ENCODE data around the gene FRK. TPM values are rescaled to one million over a fixed set of nuclear protein-coding genes. Genes with fewer than 3 reads are reported as not detected.

Gene FRK
- total RNA-seq, 1 experiment from 2014 or later = 0.82 TPM

DNA sequence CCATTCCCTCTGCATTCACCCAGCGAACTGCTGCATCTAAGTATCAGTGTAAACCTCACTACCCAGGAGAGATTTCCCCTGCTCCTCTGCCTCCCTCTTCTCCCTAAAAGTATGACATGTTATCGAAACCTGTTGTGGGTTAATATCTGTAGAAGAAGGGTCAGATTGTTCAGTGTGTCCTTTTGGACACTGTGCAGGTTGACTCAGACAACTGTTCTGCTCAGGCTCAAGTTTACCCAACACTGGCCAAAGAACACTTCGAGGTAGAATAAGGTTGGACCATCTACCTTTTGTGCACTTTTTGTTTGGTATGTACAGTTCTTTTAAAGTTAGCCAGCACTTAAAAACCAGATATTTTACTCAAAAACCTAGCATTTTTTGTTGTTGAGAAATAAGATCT lies 44.6 kb upstream of the FRK start:
- DNase-seq (ENCODE audit: unreplicated experiment) = no peak
- Mint-ChIP-seq H3K4me1 (ENCODE audit: insufficient read depth, unreplicated experiment) (peaks cover 15% of the 10 kb centered on the region), H3K36me3 (ENCODE audit: insufficient read depth, unreplicated experiment) (peaks cover 14% of the 10 kb centered on the region), H3K4me3 (ENCODE audit: unreplicated experiment) (no peak overlapping the region), H3K9me3 (ENCODE audit: unreplicated experiment) (no peaks in the 10 kb centered on the region), H3K27ac (ENCODE audit: low read depth, unreplicated experiment) (no peak overlapping the region), H3K27me3 (ENCODE audit: insufficient read depth, unreplicated experiment) (no peaks in the 10 kb centered on the region)
- ChIA-PET POLR2A (interaction anchor here (2.2 kb wide), 1 partner anchor 44 kb away, joined by 6 read pairs; the partner anchor contains the start of gene FRK), CTCF (interaction anchor here (1.0 to 2.4 kb wide), 2 partner anchors 44 to 105 kb away, joined by 3 to 6 read pairs; partner anchors contain the start of gene FRK)
- BruUV-seq (replicated peaks) = no TSS peak
- intact Hi-C loops (cut with micrococcal nuclease) = no loop called here
- TF ChIP-seq, protein P1, sequence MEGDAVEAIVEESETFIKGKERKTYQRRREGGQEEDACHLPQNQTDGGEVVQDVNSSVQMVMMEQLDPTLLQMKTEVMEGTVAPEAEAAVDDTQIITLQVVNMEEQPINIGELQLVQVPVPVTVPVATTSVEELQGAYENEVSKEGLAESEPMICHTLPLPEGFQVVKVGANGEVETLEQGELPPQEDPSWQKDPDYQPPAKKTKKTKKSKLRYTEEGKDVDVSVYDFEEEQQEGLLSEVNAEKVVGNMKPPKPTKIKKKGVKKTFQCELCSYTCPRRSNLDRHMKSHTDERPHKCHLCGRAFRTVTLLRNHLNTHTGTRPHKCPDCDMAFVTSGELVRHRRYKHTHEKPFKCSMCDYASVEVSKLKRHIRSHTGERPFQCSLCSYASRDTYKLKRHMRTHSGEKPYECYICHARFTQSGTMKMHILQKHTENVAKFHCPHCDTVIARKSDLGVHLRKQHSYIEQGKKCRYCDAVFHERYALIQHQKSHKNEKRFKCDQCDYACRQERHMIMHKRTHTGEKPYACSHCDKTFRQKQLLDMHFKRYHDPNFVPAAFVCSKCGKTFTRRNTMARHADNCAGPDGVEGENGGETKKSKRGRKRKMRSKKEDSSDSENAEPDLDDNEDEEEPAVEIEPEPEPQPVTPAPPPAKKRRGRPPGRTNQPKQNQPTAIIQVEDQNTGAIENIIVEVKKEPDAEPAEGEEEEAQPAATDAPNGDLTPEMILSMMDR (IDR thresholded peaks at IDR 0.05; ENCODE audit: unreplicated experiment) = no peak

DNA sequence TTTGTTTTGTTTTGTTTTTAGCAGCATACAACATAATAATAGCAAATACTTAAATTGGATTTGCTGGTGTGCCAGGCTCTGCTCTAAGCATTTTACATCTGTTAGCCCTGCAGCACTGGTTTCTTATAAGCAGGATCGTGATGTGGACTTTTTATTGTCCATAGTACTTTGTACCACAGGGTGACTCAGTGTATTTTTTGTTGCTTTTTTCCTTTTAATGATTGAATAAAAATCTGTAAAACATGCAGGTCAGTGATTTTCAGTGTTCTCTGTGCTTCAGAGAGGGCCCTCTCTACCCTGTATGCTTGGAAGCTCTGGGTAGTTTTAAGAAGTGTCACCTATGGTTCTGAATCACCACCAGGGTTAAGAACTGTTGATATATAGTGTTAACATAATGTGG lies 43.9 kb upstream of the FRK start:
- H3K27ac Mint-ChIP-seq (ENCODE audit: low read depth, unreplicated experiment) = no peak overlapping the region
- BruUV-seq (replicated peaks) = no TSS peak
- H3K4me1 Mint-ChIP-seq (ENCODE audit: insufficient read depth, unreplicated experiment) = peaks cover 15% of the 10 kb centered on the region
- ChIA-PET CTCF (interaction anchor here (1.0 kb wide), 1 partner anchor 12 kb away, joined by 3 read pairs; no protein-coding TSS in a partner anchor), POLR2A (no interaction called here)
- H3K36me3 Mint-ChIP-seq (ENCODE audit: insufficient read depth, unreplicated experiment) = peaks cover 16% of the 10 kb centered on the region
- no peaks in the 10 kb centered on the region for H3K9me3 Mint-ChIP-seq (ENCODE audit: unreplicated experiment)
- H3K4me3 Mint-ChIP-seq (ENCODE audit: unreplicated experiment) = no peak overlapping the region
- TF ChIP-seq, protein P1 (IDR thresholded peaks at IDR 0.05; ENCODE audit: unreplicated experiment) = no peak
- no peaks in the 10 kb centered on the region for H3K27me3 Mint-ChIP-seq (ENCODE audit: insufficient read depth, unreplicated experiment)
- no peak for DNase-seq (ENCODE audit: unreplicated experiment)
- intact Hi-C loops (cut with micrococcal nuclease) = no loop called here

DNA sequence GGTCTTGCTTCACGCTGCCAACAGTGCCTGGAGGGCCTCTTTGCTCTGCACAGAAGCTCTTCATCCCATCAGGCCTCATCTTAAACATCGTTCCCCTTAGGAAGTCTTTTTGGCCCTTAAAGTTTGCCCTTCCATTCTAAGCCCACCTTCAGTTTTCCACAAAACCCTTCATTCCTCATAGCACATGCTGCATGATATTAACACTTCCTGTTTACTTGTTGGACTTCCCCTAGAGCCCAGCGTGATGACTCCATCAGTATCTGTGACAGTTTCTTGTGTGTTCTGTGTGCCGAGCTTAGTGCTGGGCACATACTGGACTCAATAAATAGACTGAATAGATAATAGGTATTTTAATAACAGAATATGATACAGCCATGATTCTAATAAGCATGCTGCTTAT lies 42.2 kb upstream of the FRK start:
- DNase-seq (ENCODE audit: unreplicated experiment) = no peak
- no TSS peak for BruUV-seq (replicated peaks)
- no peak overlapping the region for H3K27ac Mint-ChIP-seq (ENCODE audit: low read depth, unreplicated experiment)
- ChIA-PET POLR2A (interaction anchor here (1.1 to 3.5 kb wide), 3 partner anchors 16 to 94 kb away, joined by 3 to 66 read pairs (median 21); partner anchors contain the start of gene FRK), CTCF (interaction anchor here (1.6 to 3.5 kb wide), 4 partner anchors 10 to 90 kb away, joined by 3 to 32 read pairs (median 13); partner anchors contain the start of gene FRK)
- intact Hi-C loops (cut with micrococcal nuclease) = no loop called here
- TF ChIP-seq, protein P1 (IDR thresholded peaks at IDR 0.05; ENCODE audit: unreplicated experiment) = no peak
- no peaks in the 10 kb centered on the region for H3K9me3 Mint-ChIP-seq (ENCODE audit: unreplicated experiment)
- no peak overlapping the region for H3K4me3 Mint-ChIP-seq (ENCODE audit: unreplicated experiment)
- H3K27me3 Mint-ChIP-seq (ENCODE audit: insufficient read depth, unreplicated experiment) = no peaks in the 10 kb centered on the region
- H3K36me3 Mint-ChIP-seq (ENCODE audit: insufficient read depth, unreplicated experiment) = peaks cover 5% of the 10 kb centered on the region
- peaks cover 23% of the 10 kb centered on the region for H3K4me1 Mint-ChIP-seq (ENCODE audit: insufficient read depth, unreplicated experiment)

DNA sequence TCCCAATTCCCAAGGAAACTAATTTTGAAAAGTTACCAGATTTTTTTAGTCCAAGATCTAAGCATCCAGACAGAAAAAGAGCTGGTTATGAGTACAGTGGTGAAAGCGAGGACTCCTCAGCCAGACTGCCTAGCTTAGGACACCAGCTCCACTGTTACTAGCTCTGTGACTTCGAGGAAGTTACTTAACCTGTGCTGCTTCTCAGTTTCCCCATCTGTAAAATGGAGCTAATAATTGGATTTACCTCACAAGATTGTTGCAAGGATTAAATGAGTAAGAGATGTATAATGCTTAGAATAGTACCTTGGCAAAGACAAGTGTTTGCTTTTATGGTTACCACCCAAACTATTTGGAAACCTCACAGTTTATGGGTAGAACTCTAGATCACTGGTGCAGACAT lies 41.1 kb upstream of the FRK start:
- peak overlapping the region; percentile 93 for H3K4me3 Mint-ChIP-seq (ENCODE audit: unreplicated experiment)
- H3K27ac Mint-ChIP-seq (ENCODE audit: low read depth, unreplicated experiment) = peak overlapping the region; percentile 71
- H3K36me3 Mint-ChIP-seq (ENCODE audit: insufficient read depth, unreplicated experiment) = peaks cover 5% of the 10 kb centered on the region
- no peaks in the 10 kb centered on the region for H3K27me3 Mint-ChIP-seq (ENCODE audit: insufficient read depth, unreplicated experiment)
- TF ChIP-seq, protein P1 (IDR thresholded peaks at IDR 0.05; ENCODE audit: unreplicated experiment) = no peak
- intact Hi-C loops (cut with micrococcal nuclease) = loop anchor here (1.0 kb wide), 1 partner anchor 41 kb away; the partner anchor contains the start of gene FRK
- POLR2A ChIA-PET = interaction anchor here (0.5 to 3.5 kb wide), 16 partner anchors 10 to 459 kb away, joined by 3 to 66 read pairs (median 7); partner anchors contain the start of genes FRK, TSPYL1 and TSPYL4
- peaks cover 23% of the 10 kb centered on the region for H3K4me1 Mint-ChIP-seq (ENCODE audit: insufficient read depth, unreplicated experiment)
- H3K9me3 Mint-ChIP-seq (ENCODE audit: unreplicated experiment) = no peaks in the 10 kb centered on the region
- DNase-seq (ENCODE audit: unreplicated experiment) = no peak
- CTCF ChIA-PET = interaction anchor here (0.6 to 3.5 kb wide), 10 partner anchors 10 to 167 kb away, joined by 3 to 32 read pairs (median 3); partner anchors contain the start of gene FRK
- BruUV-seq (replicated peaks) = no TSS peak
